H9 (cell line): ENCODE data around the gene INTS13. TPM values are rescaled to one million over a fixed set of nuclear protein-coding genes. Genes with fewer than 3 reads are reported as not detected.

ENCODE experiments used
- DNase-seq: peaks from one replicate; pipeline ENCODE4 v3.0.0-alpha.2; 2017
- H2AFZ ChIP-seq: one replicate; pipeline ENCODE4 v1.6.1; 2013; ENCODE audit warnings: mild to moderate bottlenecking, low read length, control low read depth, moderate library complexity
- H2AK5ac ChIP-seq: 2 replicates; pipeline ENCODE4 v1.6.1; 2013; ENCODE audit warnings: low read length, control low read depth, mixed read lengths; ENCODE audit not compliant: insufficient read length
- H2BK120ac ChIP-seq: one replicate; pipeline ENCODE4 v1.6.1; 2013; ENCODE audit warnings: low read depth, mild to moderate bottlenecking, low read length, control low read depth, inconsistent platforms; ENCODE audit not compliant: poor library complexity, severe bottlenecking
- H2BK12ac ChIP-seq: 2 replicates; pipeline ENCODE4 v1.6.1; 2013; ENCODE audit warnings: low read length, control low read depth, mixed read lengths, low read depth; ENCODE audit not compliant: insufficient read length
- H2BK15ac ChIP-seq: 2 replicates; pipeline ENCODE4 v1.6.1; 2013; ENCODE audit warnings: low read depth, low read length, control low read depth
- H2BK20ac ChIP-seq: one replicate; pipeline ENCODE4 v1.6.1; 2013; ENCODE audit warnings: low read depth, mild to moderate bottlenecking, low read length, control low read depth, inconsistent platforms; ENCODE audit not compliant: poor library complexity, severe bottlenecking
- H2BK5ac ChIP-seq: 2 replicates; pipeline ENCODE4 v1.6.1; 2013; ENCODE audit warnings: low read length, control low read depth, mixed read lengths; ENCODE audit not compliant: insufficient read length
- H3K14ac ChIP-seq: 2 replicates; pipeline ENCODE4 v1.6.1; 2013; ENCODE audit warnings: low read length, control low read depth; ENCODE audit not compliant: insufficient read depth
- H3K18ac ChIP-seq: 2 replicates; pipeline ENCODE4 v1.6.1; 2013; ENCODE audit warnings: low read depth, mild to moderate bottlenecking, mixed read lengths, low read length, control low read depth; ENCODE audit not compliant: insufficient read length
- H3K23ac ChIP-seq: 2 replicates; pipeline ENCODE4 v1.6.1; 2013; ENCODE audit warnings: low read length, control low read depth, mixed read lengths, low read depth; ENCODE audit not compliant: insufficient read length
- H3K23me2 ChIP-seq: 2 replicates; pipeline ENCODE4 v1.6.1; 2013; ENCODE audit warnings: low read depth, mild to moderate bottlenecking, mixed read lengths, low read length, control low read depth; ENCODE audit not compliant: insufficient read length, poor library complexity, severe bottlenecking
- H3K27ac ChIP-seq: 2 replicates; pipeline ENCODE4 v1.5.1; 2013; ENCODE audit warnings: low read length, control low read depth, mixed read lengths, low read depth; ENCODE audit not compliant: insufficient read length
- H3K27me3 ChIP-seq: 2 replicates; pipeline ENCODE4 v1.6.1; 2013; ENCODE audit warnings: low read length, control low read depth, inconsistent platforms; ENCODE audit not compliant: insufficient read depth
- H3K4ac ChIP-seq: 2 replicates; pipeline ENCODE4 v1.6.1; 2013; ENCODE audit warnings: low read depth, mild to moderate bottlenecking, control low read depth, inconsistent platforms, low read length, moderate library complexity
- H3K4me1 ChIP-seq: 2 replicates; pipeline ENCODE4 v1.6.1; 2013; ENCODE audit warnings: low read length, control low read depth, inconsistent platforms; ENCODE audit not compliant: insufficient read depth
- H3K4me2 ChIP-seq: 2 replicates; pipeline ENCODE4 v1.6.1; 2013; ENCODE audit warnings: low read length, control low read depth, mixed read lengths; ENCODE audit not compliant: insufficient read length, insufficient read depth
- H3K56ac ChIP-seq: 2 replicates; pipeline ENCODE4 v1.6.1; 2013; ENCODE audit warnings: low read depth, mild to moderate bottlenecking, mixed read lengths, low read length, control low read depth; ENCODE audit not compliant: insufficient read length
- H3K79me1 ChIP-seq: 2 replicates; pipeline ENCODE4 v1.6.1; 2013; ENCODE audit warnings: low read depth, mild to moderate bottlenecking, moderate library complexity, low read length, control low read depth, inconsistent platforms; ENCODE audit not compliant: insufficient read depth, poor library complexity, severe bottlenecking
- H3K79me2 ChIP-seq: 2 replicates; pipeline ENCODE4 v1.6.1; 2013; ENCODE audit warnings: low read length, control low read depth, inconsistent platforms; ENCODE audit not compliant: insufficient read depth
- H3K9ac ChIP-seq: 2 replicates; pipeline ENCODE4 v1.6.1; 2013; ENCODE audit warnings: low read length, control low read depth, mixed read lengths; ENCODE audit not compliant: insufficient read length; ENCODE audit errors: extremely low read depth
- H3K9me3 ChIP-seq: one replicate; pipeline ENCODE4 v1.6.1; 2013; ENCODE audit warnings: low read depth, low read length, inconsistent platforms; ENCODE audit not compliant: control insufficient read depth
- H3T11ph ChIP-seq: one replicate; pipeline ENCODE4 v1.6.1; 2013; ENCODE audit warnings: mild to moderate bottlenecking, low read length, control low read depth, inconsistent platforms
- H4K20me1 ChIP-seq: one replicate; pipeline ENCODE4 v1.6.1; 2013; ENCODE audit not compliant: control insufficient read depth, insufficient read length, insufficient read depth
- H4K5ac ChIP-seq: 2 replicates; pipeline ENCODE4 v1.6.1; 2013; ENCODE audit warnings: low read depth, mild to moderate bottlenecking, mixed read lengths, low read length, control low read depth; ENCODE audit not compliant: insufficient read length
- H4K8ac ChIP-seq: replicated peaks from 2 replicates; pipeline ENCODE4 v1.6.1; 2013; ENCODE audit warnings: low read length, control low read depth, mixed read lengths, low read depth; ENCODE audit not compliant: insufficient read length
- H4K91ac ChIP-seq: 2 replicates; pipeline ENCODE4 v1.6.1; 2013; ENCODE audit warnings: low read depth, mild to moderate bottlenecking, moderate library complexity, mixed read lengths, low read length, control low read depth; ENCODE audit not compliant: insufficient read length
- H3K27ac Mint-ChIP-seq, 3 experiments: 2 replicates in 2 of 3; 3 replicates in 1 of 3; pipeline ENCODE4 v1.8.0; 2020 to 2021; ENCODE audit warnings: mixed read lengths in 3 of 3, mild to moderate bottlenecking in 1 of 3, moderate library complexity in 1 of 3
- H3K27me3 Mint-ChIP-seq: 2 replicates; pipeline ENCODE4 v1.8.0; 2021; ENCODE audit warnings: low read depth, mild to moderate bottlenecking, moderate library complexity, mixed read lengths
- H3K36me3 Mint-ChIP-seq, 3 experiments: 2 replicates in 2 of 3; 3 replicates in 1 of 3; pipeline ENCODE4 v1.8.0; 2020 to 2021; ENCODE audit warnings: low read depth in 3 of 3, mixed read lengths in 3 of 3; ENCODE audit not compliant: insufficient read depth in 1 of 3
- H3K4me1 Mint-ChIP-seq, 2 experiments: 2 replicates each; pipeline ENCODE4 v1.8.0; 2020; ENCODE audit warnings: mixed read lengths in 2 of 2
- H3K4me3 Mint-ChIP-seq, 2 experiments: 2 replicates in 1 of 2; 3 replicates in 1 of 2; pipeline ENCODE4 v1.8.0; 2020 to 2021; ENCODE audit warnings: mild to moderate bottlenecking in 2 of 2, mixed read lengths in 2 of 2, moderate library complexity in 1 of 2
- H3K9me3 Mint-ChIP-seq, 2 experiments: 2 replicates in 1 of 2; 3 replicates in 1 of 2; pipeline ENCODE4 v1.8.0; 2020; ENCODE audit warnings: mild to moderate bottlenecking in 2 of 2, mixed read lengths in 2 of 2, moderate library complexity in 1 of 2
- WGBS: extraction: QIAGEN DNeasy Blood & Tissue Kit; methylation state at CpG from one replicate; pipeline ENCODE4 v1.1.7; 2013; ENCODE audit warnings: missing lambda C conversion rate, low lambda C conversion rate, mixed read lengths; ENCODE audit not compliant: insufficient read length; ENCODE audit errors: extremely low coverage; 5-methylcytosine and 5-hydroxymethylcytosine counted together
- total RNA-seq: library from RNA; stranded (reverse); gene quantifications from 2 replicates; pipeline ENCODE4 v1.2.1, GENCODE V29; 2021
- TF ChIP-seq, protein P1 (sequence below): fragments of 200-600 bp; sonication (generic); conservative IDR thresholded peaks from 3 replicates; pipeline ENCODE4 v1.8.0; 2021; ENCODE audit warnings: antibody characterized with exemption, mild to moderate bottlenecking

Gene INTS13
- total RNA-seq, 1 experiment from 2014 or later, result 39.1 TPM

DNA sequence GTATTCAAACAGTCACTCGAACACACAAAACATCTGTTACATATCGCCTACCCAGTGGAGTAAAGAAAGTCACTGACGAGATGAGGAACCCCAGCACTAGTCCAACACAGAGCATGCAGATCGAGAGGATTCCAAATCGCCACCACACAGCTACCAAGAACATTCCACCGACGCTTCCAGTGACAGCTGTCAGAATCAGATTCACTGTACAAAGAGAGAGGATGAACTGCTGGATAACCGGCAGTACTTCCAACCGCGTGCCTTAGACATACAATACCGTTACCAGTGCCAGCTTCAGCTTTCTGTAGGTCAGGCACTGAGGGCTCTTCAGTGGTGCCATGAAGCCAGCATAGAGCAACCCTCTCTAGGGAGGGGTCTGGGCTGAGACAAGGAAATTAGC lies 42.0 kb upstream of the INTS13 start:
- TF ChIP-seq, protein P1, sequence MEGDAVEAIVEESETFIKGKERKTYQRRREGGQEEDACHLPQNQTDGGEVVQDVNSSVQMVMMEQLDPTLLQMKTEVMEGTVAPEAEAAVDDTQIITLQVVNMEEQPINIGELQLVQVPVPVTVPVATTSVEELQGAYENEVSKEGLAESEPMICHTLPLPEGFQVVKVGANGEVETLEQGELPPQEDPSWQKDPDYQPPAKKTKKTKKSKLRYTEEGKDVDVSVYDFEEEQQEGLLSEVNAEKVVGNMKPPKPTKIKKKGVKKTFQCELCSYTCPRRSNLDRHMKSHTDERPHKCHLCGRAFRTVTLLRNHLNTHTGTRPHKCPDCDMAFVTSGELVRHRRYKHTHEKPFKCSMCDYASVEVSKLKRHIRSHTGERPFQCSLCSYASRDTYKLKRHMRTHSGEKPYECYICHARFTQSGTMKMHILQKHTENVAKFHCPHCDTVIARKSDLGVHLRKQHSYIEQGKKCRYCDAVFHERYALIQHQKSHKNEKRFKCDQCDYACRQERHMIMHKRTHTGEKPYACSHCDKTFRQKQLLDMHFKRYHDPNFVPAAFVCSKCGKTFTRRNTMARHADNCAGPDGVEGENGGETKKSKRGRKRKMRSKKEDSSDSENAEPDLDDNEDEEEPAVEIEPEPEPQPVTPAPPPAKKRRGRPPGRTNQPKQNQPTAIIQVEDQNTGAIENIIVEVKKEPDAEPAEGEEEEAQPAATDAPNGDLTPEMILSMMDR, result no peak

More for the DNA sequence above, 42.0 kb upstream of the INTS13 start:
- H2BK20ac ChIP-seq, result no peak overlapping the region
- no peak overlapping the region for H3K4me2 ChIP-seq
- H2BK5ac ChIP-seq, result no peak overlapping the region
- H3K4ac ChIP-seq, result no peak overlapping the region
- no peak overlapping the region for H3T11ph ChIP-seq
- WGBS, result no CpG with 5 or more reads among the region's 11 CpGs
- peaks cover 4% of the 10 kb centered on the region for H3K79me1 ChIP-seq
- H2BK15ac ChIP-seq, result no peak overlapping the region
- no peak overlapping the region for H4K8ac ChIP-seq
- H3K9me3 ChIP-seq, result no peaks in the 10 kb centered on the region
- Mint-ChIP-seq H3K27ac (no peak overlapping the region; a peak in 1 of 7 replicates), H3K4me1 (no peaks in the 10 kb centered on the region), H3K27me3 (no peaks in the 10 kb centered on the region), H3K4me3 (no peak overlapping the region), H3K9me3 (no peaks in the 10 kb centered on the region), H3K36me3 (peaks cover 3 to 57% (median 29%) of the 10 kb centered on the region in 3 experiments; a peak in 6 of 7 replicates)
- H4K20me1 ChIP-seq, result no peaks in the 10 kb centered on the region
- H2BK12ac ChIP-seq, result no peak overlapping the region
- no peak overlapping the region for H4K91ac ChIP-seq
- H3K27ac ChIP-seq, result no peak overlapping the region
- H2BK120ac ChIP-seq, result no peak overlapping the region
- no peak overlapping the region for H3K23ac ChIP-seq
- H3K14ac ChIP-seq, result no peak overlapping the region; the same call in 1 of the 2 replicates
- no peak overlapping the region for H2AFZ ChIP-seq
- no peak overlapping the region for H3K56ac ChIP-seq
- H3K27me3 ChIP-seq, result no peaks in the 10 kb centered on the region
- H2AK5ac ChIP-seq, result no peak overlapping the region
- no peak overlapping the region for H3K9ac ChIP-seq
- no peaks in the 10 kb centered on the region for H3K79me2 ChIP-seq
- no peak for DNase-seq
- H4K5ac ChIP-seq, result no peak overlapping the region
- H3K18ac ChIP-seq, result no peak overlapping the region
- H3K4me1 ChIP-seq, result no peaks in the 10 kb centered on the region
- H3K23me2 ChIP-seq, result no peaks in the 10 kb centered on the region
